ENCODE results near the gene LRRC36.

The LRRC36 gene

DNA sequence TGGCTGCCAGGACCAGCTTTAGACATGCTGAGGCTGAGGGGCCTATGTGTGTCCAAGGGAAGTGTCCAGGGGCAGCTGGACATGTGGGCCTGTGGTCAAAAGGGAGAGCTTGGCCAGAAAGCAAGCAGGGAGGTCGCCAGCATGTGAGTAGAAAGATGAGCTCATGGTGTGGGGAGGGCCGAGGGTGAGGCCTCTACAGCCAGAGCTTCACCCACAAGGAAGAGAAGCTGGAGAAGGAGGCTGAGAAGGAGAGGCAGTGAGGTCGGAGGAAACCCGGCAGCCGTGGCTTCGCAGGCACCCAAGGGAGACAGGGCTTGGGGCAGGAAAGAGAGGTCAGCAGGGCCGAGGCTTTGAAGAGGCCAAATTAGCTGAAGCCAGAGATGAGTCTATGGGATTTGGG, 100.3 kb downstream of the LRRC36 start:
- no peak for DNase-seq

GRCh38 chr16:67428146-67428731, 101.6 kb downstream of the LRRC36 start:
- DNase-seq, result peak; percentile 88 to 93

- no peak for DNase-seq
These were observed 102.6 kb downstream of the LRRC36 start for GRCh38 chr16:67429053-67429798.

DNA sequence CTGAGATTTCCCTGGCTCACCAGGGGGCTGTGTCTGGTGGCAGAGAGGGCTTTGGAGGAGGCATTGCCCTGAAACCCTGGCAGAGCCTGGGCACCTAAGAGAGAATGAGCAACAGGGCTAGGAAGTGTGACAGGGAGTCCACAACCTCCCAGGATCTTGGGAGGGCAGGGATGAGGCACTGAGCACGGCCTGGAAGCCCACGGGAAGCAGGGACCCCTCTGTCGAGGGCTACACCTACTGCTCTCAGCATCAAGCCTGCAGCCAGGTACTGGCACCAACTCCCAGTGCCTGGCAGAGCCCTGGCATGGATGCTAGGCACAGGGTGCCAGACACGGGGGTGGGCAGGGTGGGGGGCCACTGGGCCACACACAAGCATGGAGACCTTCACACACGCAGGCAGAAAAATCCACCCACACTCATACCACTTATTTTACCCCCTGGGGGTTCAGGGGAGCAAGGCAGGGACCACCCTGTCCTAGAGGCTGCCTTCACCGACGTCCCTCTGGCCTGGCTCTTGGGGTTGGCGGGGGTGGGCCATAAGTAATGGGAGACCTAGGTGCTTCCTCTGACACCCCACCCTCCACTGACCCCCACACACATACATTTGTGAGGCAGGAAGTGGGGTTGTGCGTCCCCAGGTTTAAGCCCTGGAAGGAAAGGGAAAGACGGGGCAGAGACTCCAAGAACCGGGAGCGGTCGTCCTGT, 103.3 kb downstream of the LRRC36 start:
- DNase-seq, result no peak

DNA sequence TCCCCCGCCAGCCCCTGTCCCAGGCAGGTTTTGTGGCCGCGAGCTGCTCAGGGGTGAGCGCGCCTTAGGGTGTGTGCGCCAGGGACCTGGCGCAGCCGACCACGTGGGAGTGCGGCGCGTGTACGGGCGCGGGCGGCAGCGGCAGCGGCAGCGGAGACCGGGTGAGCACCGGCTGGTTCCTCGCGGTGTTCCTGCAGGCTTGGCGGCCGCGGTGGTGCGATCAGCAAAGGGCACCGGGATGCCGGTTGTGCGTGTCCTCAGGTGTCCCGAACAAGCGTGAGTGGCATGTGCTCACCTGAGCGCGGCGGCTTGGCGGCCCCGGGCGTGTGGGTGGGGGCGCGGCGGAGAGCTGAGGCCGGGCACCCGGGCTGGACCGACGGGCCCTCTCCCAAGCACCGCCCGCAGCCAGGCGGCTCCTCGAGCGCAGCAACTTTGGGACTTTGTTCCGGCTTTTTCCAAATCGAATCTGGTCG, 103.9 kb downstream of the LRRC36 start:
- DNase-seq, result peak in 1 of 2 experiments; percentile 49

GRCh38 chr16:67430977-67431774, 104.6 kb downstream of the LRRC36 start, which contains the start of gene HSD11B2:
TSS of gene HSD11B2 (plus strand) at chr16:67431121. CDS start at chr16:67431249, 128 bp downstream.
- DNase-seq, result peak; percentile 70 to 80

DNA sequence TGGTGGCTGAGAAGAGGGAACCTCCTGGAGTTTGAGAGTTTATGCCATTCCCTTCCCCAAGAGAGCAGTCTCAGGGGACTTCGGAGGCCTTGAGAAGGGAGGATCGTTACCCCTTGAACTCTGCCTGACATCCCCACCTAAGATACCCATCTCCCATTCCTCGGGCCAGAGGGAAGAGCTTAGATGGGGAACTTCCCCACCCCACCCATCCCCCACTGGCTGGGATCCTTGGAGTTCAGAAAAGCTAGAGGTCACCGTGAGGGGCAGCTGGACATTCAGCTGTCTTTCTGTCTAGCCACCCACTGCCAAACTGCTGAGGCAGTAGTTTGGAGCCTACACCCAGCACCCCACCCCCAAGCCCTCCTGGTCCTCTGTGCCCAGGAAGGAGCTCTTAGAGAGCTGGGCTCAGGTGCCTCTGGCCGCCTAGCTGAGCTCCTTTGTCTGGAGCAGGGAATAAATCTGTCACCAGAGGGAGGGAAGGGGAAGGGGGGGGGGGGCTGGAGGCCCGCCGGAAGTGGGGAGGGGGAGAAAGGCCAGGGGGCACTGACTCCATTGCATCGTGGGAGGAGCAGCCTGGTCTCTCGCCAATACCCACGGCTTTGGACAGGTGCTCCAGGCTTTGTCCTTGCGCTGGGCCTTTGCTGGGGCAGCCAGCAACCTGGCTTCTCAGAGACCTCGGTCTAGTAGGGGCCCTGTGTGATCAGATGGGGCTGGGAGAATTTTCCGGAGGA, 105.3 kb downstream of the LRRC36 start:
- peak; percentile 24 to 59 for DNase-seq

DNA sequence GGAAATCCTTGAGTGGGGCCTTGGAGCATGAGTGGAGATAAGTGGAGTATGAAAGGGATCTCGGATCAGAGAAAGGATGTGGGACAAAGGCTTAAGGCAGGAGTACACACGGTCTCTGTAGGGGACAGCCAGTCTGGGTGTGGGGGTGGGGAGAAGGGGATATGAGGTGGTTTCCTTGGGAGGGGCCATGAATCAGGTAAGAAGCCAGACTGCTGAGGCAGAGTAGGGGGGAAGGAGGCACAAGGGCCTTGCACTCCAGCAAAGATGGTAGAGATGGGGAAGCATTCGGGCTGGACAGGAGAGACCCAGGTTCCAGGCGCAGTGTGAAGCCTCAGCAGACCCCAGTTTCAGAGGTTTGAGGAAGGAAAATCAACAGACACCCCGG, 105.9 kb downstream of the LRRC36 start:
- DNase-seq, result no peak

DNA sequence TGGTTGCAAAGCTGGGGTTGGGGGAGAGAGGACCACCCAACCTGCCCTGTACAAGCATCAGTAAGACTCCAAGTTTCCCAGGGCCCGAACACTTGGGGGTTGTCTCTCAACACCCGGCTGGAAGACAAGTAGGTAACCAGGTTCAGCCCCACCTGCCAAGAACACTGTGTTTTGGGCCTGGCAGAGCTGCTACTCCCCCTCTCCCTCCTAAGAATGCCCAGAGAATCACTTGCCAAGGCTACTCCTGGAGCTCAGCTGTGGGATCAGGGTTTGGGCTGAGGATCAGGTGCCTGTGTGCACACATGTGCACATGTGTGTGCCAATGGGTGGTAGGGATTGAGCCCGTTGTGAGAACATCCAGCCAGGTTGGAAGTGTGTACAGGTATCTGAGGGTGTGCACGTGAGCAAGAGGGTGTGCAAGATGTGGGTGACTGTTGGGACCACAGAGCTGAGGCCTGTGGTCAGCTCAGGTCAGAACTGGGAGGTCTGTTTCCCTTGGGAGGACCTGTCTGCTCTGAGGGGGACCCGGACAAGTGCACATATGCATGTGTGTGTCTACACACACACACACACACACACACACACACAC, 106.6 kb downstream of the LRRC36 start:
- DNase-seq, result no peak
